ENCODE measurements around the gene SURF4. TPM values are rescaled to one million over a fixed set of nuclear protein-coding genes. Genes with fewer than 3 reads are reported as not detected.
"Not testable (repeated sequence)": the region's sequence is repeated elsewhere in the genome, so short reads cannot be mapped to it uniquely, and the experiment has no call there.

SURF4 gene
- total RNA-seq, 2 donors from 2014 or later, result 185 to 204 TPM

- Histone ChIP-seq H3K27ac (no peak overlapping the region), H3K36me3 (no peaks in the 10 kb centered on the region), H3K27me3 (replicated peaks; ENCODE audit: insufficient read depth) (peaks cover 4% of the 10 kb centered on the region), H3K4me3 (no peak overlapping the region), H3K9me3 (no peaks in the 10 kb centered on the region), H3K4me1 (replicated peaks) (no peaks in the 10 kb centered on the region)
- 58% methylated on average over 7 of the region's 9 CpGs for WGBS
- DNase-seq (ENCODE audit: low spot score), result no peak
- TF ChIP-seq CTCF (IDR thresholded peaks at IDR 0.05) (no peak), POLR2AphosphoS5 (IDR thresholded peaks at IDR 0.05) (no peak), POLR2A (IDR thresholded peaks at IDR 0.05) (no peak)
- intact Hi-C loops (cut with DNase I), result no loop called here
These were observed 22.0 kb upstream of the SURF4 start for GRCh38 chr9:133397895-133398294.

GRCh38 chr9:133397370-133397769, 21.5 kb upstream of the SURF4 start:
- no peaks in the 10 kb centered on the region for H3K36me3 ChIP-seq
- no peak overlapping the region for H3K4me3 ChIP-seq
- no peaks in the 10 kb centered on the region for H3K9me3 ChIP-seq
- 80% methylated on average over 6 of the region's 6 CpGs for WGBS
- no peak for DNase-seq (ENCODE audit: low spot score)
- intact Hi-C loops (cut with DNase I), result no loop called here
- H3K4me1 ChIP-seq (replicated peaks), result no peaks in the 10 kb centered on the region
- TF ChIP-seq CTCF (IDR thresholded peaks at IDR 0.05) (no peak), POLR2A (IDR thresholded peaks at IDR 0.05) (no peak), POLR2AphosphoS5 (IDR thresholded peaks at IDR 0.05) (no peak)
- H3K27me3 ChIP-seq (replicated peaks; ENCODE audit: insufficient read depth), result peaks cover 4% of the 10 kb centered on the region
- H3K27ac ChIP-seq, result no peak overlapping the region

- Histone ChIP-seq H3K36me3 (no peaks in the 10 kb centered on the region), H3K9me3 (no peaks in the 10 kb centered on the region), H3K4me3 (no peak overlapping the region), H3K27me3 (replicated peaks; ENCODE audit: insufficient read depth) (peaks cover 4% of the 10 kb centered on the region), H3K27ac (no peak overlapping the region), H3K4me1 (replicated peaks) (no peaks in the 10 kb centered on the region)
- intact Hi-C loops (cut with DNase I), result no loop called here
- TF ChIP-seq CTCF (IDR thresholded peaks at IDR 0.05), result no peak
- no peak for TF ChIP-seq POLR2A (IDR thresholded peaks at IDR 0.05)
- no peak for TF ChIP-seq POLR2AphosphoS5 (IDR thresholded peaks at IDR 0.05)
- WGBS, result 36% methylated on average over 14 of the region's 14 CpGs
- no peak for DNase-seq (ENCODE audit: low spot score)
These were observed 21.1 kb upstream of the SURF4 start for GRCh38 chr9:133396952-133397351.

GRCh38 chr9:133394687-133395271, 18.9 kb upstream of the SURF4 start:
- WGBS, result 34% methylated on average over 8 of the region's 8 CpGs
- H3K27ac ChIP-seq, result no peak overlapping the region
- H3K27me3 ChIP-seq (replicated peaks; ENCODE audit: insufficient read depth), result peaks cover 4% of the 10 kb centered on the region
- no peak overlapping the region for H3K4me3 ChIP-seq
- no peaks in the 10 kb centered on the region for H3K9me3 ChIP-seq
- H3K36me3 ChIP-seq, result no peaks in the 10 kb centered on the region
- H3K4me1 ChIP-seq (replicated peaks), result no peaks in the 10 kb centered on the region
- intact Hi-C loops (cut with DNase I), result no loop called here
- no peak for TF ChIP-seq POLR2A (IDR thresholded peaks at IDR 0.05)
- TF ChIP-seq CTCF (IDR thresholded peaks at IDR 0.05), result no peak
- no peak for TF ChIP-seq POLR2AphosphoS5 (IDR thresholded peaks at IDR 0.05)
- DNase-seq (ENCODE audit: low spot score), result no peak

- intact Hi-C loops (cut with DNase I), result no loop called here
- H3K9me3 ChIP-seq, result no peaks in the 10 kb centered on the region
These were observed 17.5 kb upstream of the SURF4 start for GRCh38 chr9:133393399-133393798.

GRCh38 chr9:133392308-133392707, 16.4 kb upstream of the SURF4 start:
- H3K4me1 ChIP-seq (replicated peaks); H3K4me3 ChIP-seq; DNase-seq (ENCODE audit: low spot score); H3K36me3 ChIP-seq; H3K9me3 ChIP-seq; H3K27ac ChIP-seq; intact Hi-C loops (cut with DNase I); H3K27me3 ChIP-seq (replicated peaks; ENCODE audit: insufficient read depth): not testable (repeated sequence)
- 99% methylated on average over 3 of the region's 3 CpGs for WGBS

More at GRCh38 chr9:133393399-133393798, 17.5 kb upstream of the SURF4 start:
- Histone ChIP-seq H3K36me3 (no peaks in the 10 kb centered on the region), H3K27me3 (replicated peaks; ENCODE audit: insufficient read depth) (peaks cover 4% of the 10 kb centered on the region), H3K27ac (no peak overlapping the region), H3K4me3 (no peak overlapping the region), H3K4me1 (replicated peaks) (no peaks in the 10 kb centered on the region)
- no peak for TF ChIP-seq CTCF (IDR thresholded peaks at IDR 0.05)
- TF ChIP-seq POLR2A (IDR thresholded peaks at IDR 0.05), result no peak
- no peak for TF ChIP-seq POLR2AphosphoS5 (IDR thresholded peaks at IDR 0.05)
- DNase-seq (ENCODE audit: low spot score), result no peak
- 93% methylated on average over 3 of the region's 3 CpGs for WGBS

GRCh38 chr9:133391449-133391848, 15.6 kb upstream of the SURF4 start:
- DNase-seq (ENCODE audit: low spot score); H3K9me3 ChIP-seq; H3K27me3 ChIP-seq (replicated peaks; ENCODE audit: insufficient read depth); intact Hi-C loops (cut with DNase I); H3K4me3 ChIP-seq; H3K36me3 ChIP-seq; H3K27ac ChIP-seq; H3K4me1 ChIP-seq (replicated peaks): not testable (repeated sequence)
- 58% methylated on average over 3 of the region's 4 CpGs for WGBS

All from prostate gland (tissue), 2 donors.